ENCODE data around the gene USP47.

DNA sequence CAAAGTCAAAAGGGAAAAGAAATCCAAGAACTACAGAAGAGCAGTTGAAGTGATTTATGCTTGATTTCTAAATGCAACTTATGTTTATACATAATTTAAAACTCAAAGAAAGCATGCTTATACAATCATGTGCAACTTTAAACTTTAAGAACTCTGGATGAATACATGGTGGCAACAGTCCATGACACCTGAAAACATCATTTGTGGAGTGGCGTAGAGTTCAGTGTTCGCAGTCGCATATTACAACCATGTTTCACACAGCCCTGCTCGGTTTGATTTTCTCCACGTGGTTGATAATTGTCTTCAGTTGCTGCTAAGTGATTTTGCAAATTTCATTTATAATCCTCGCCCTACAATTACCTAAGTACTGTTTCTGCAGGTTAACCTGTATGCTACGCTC lies 121.3 kb downstream of the USP47 start:
- TF ChIP-seq, protein P1, sequence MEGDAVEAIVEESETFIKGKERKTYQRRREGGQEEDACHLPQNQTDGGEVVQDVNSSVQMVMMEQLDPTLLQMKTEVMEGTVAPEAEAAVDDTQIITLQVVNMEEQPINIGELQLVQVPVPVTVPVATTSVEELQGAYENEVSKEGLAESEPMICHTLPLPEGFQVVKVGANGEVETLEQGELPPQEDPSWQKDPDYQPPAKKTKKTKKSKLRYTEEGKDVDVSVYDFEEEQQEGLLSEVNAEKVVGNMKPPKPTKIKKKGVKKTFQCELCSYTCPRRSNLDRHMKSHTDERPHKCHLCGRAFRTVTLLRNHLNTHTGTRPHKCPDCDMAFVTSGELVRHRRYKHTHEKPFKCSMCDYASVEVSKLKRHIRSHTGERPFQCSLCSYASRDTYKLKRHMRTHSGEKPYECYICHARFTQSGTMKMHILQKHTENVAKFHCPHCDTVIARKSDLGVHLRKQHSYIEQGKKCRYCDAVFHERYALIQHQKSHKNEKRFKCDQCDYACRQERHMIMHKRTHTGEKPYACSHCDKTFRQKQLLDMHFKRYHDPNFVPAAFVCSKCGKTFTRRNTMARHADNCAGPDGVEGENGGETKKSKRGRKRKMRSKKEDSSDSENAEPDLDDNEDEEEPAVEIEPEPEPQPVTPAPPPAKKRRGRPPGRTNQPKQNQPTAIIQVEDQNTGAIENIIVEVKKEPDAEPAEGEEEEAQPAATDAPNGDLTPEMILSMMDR (IDR thresholded peaks at IDR 0.05): no peak
- TF ChIP-seq POLR2AphosphoS5 (IDR thresholded peaks at IDR 0.05; ENCODE audit: low read depth, low read length) (no peak), TCF7L2 (IDR thresholded peaks at IDR 0.05; ENCODE audit: low read depth, low read length) (no peak)

Measured in Panc1 (cell line).